ENCODE results near the gene CTTNBP2. TPM values are rescaled to one million over a fixed set of nuclear protein-coding genes. Genes with fewer than 3 reads are reported as not detected.

The CTTNBP2 gene
- polyA plus RNA-seq, 1 of the 3 experiments (the other 2 are of a cell fraction), result not detected

GRCh38 chr7:117889611-117890010 is 16.4 kb upstream of the CTTNBP2 start:
- H3K27me3 ChIP-seq (ENCODE audit: insufficient read depth), result no peaks in the 10 kb centered on the region; the same call in 1 of the 2 replicates
- H4K20me1 ChIP-seq (ENCODE audit: insufficient read depth), result no peaks in the 10 kb centered on the region
- no peaks in the 10 kb centered on the region for H3K79me2 ChIP-seq (ENCODE audit: insufficient read depth)
- TF ChIP-seq RXRA (IDR thresholded peaks at IDR 0.05; ENCODE audit: borderline replicate concordance, low read depth) (no peak), POLR2AphosphoS5 (IDR thresholded peaks at IDR 0.05; ENCODE audit: low read depth, low read length) (no peak), GATA2 (CRISPR knock-in tag; IDR thresholded peaks at IDR 0.05) (no peak), NRF1 (IDR thresholded peaks at IDR 0.05; ENCODE audit: low read depth, low read length) (no peak), MXI1 (IDR thresholded peaks at IDR 0.05; ENCODE audit: low read depth, low read length) (no peak), MAX (IDR thresholded peaks at IDR 0.05; ENCODE audit: low read depth) (no peak), YY1 (IDR thresholded peaks at IDR 0.05; ENCODE audit: low read depth) (no peak), SIN3A (IDR thresholded peaks at IDR 0.05; ENCODE audit: borderline replicate concordance, low read depth, low read length) (no peak), TAF1 (IDR thresholded peaks at IDR 0.05; ENCODE audit: borderline replicate concordance, low read depth, low read length) (no peak), USF1 (IDR thresholded peaks at IDR 0.05; ENCODE audit: borderline replicate concordance, low read depth) (no peak), PBX3 (IDR thresholded peaks at IDR 0.05) (no peak), JUND (IDR thresholded peaks at IDR 0.05) (no peak), TCF12 (IDR thresholded peaks at IDR 0.05) (no peak), CTCF (IDR thresholded peaks at IDR 0.05) (no peak), REST (IDR thresholded peaks at IDR 0.05; ENCODE audit: low read depth, low read length) (no peak), MEF2A (IDR thresholded peaks at IDR 0.05; ENCODE audit: borderline replicate concordance, low read depth) (no peak), RCOR1 (IDR thresholded peaks at IDR 0.05; ENCODE audit: low read length) (no peak), FOSL2 (IDR thresholded peaks at IDR 0.05; ENCODE audit: borderline replicate concordance, low read depth) (no peak)
- H3K9me3 ChIP-seq, result no peaks in the 10 kb centered on the region
- DNase-seq, result no peak
- no peaks in the 10 kb centered on the region for H3K36me3 ChIP-seq (replicated peaks in 1 of 2; ENCODE audit: control insufficient read depth in 1 of 2, insufficient read depth in 2 of 2, low read length in 1 of 2)
- no peak overlapping the region for H3K4me3 ChIP-seq (ENCODE audit: low read depth in 2 of 2, low read length in 1 of 2)
- H3K4me2 ChIP-seq, result no peak overlapping the region
- H3K4me1 ChIP-seq (ENCODE audit: control insufficient read depth in 1 of 2, insufficient read depth in 2 of 2, low read depth in 1 of 2, low read length in 1 of 2), result no peaks in the 10 kb centered on the region
- no peak overlapping the region for H2AFZ ChIP-seq (ENCODE audit: low read depth)
- no peaks in the 10 kb centered on the region for H3K9me2 ChIP-seq
- no peak overlapping the region for H3K9ac ChIP-seq
- CTCF ChIA-PET, result no interaction called here
- no peak overlapping the region for H3K27ac ChIP-seq (ENCODE audit: low read depth in 2 of 2, low read length in 1 of 2)
- no peaks in the 10 kb centered on the region for H3F3A ChIP-seq (replicated peaks; ENCODE audit: insufficient read depth)
- POLR2A ChIA-PET, result no interaction called here
